GM06990 (cell line): Measurements from ENCODE around the gene HOXA13.

Experiments
- DNase-seq: peaks from one replicate; pipeline ENCODE4 v3.0.0-alpha.2; 2011; ENCODE audit not compliant: insufficient read length; ENCODE audit errors: extremely low read depth
- H3K27me3 ChIP-seq: replicated peaks from 2 replicates; pipeline ENCODE4 v1.6.0; 2011; ENCODE audit warnings: low read length; ENCODE audit not compliant: control insufficient read depth, insufficient read depth
- H3K36me3 ChIP-seq: 2 replicates; pipeline ENCODE4 v1.5.1; 2011; ENCODE audit warnings: low read length; ENCODE audit not compliant: control insufficient read depth, insufficient read depth
- H3K4me3 ChIP-seq: replicated peaks from 2 replicates; pipeline ENCODE4 v1.5.1; 2011; ENCODE audit warnings: low read depth, mild to moderate bottlenecking, control low read depth, low read length
- TF ChIP-seq, protein P1 (sequence below): IDR thresholded peaks from 2 replicates; pipeline ENCODE4 v1.5.1; 2011; ENCODE audit warnings: low read length, control low read depth, mild to moderate bottlenecking, inconsistent platforms; ENCODE audit not compliant: insufficient read depth, poor library complexity, severe bottlenecking

HOXA13 gene

DNA sequence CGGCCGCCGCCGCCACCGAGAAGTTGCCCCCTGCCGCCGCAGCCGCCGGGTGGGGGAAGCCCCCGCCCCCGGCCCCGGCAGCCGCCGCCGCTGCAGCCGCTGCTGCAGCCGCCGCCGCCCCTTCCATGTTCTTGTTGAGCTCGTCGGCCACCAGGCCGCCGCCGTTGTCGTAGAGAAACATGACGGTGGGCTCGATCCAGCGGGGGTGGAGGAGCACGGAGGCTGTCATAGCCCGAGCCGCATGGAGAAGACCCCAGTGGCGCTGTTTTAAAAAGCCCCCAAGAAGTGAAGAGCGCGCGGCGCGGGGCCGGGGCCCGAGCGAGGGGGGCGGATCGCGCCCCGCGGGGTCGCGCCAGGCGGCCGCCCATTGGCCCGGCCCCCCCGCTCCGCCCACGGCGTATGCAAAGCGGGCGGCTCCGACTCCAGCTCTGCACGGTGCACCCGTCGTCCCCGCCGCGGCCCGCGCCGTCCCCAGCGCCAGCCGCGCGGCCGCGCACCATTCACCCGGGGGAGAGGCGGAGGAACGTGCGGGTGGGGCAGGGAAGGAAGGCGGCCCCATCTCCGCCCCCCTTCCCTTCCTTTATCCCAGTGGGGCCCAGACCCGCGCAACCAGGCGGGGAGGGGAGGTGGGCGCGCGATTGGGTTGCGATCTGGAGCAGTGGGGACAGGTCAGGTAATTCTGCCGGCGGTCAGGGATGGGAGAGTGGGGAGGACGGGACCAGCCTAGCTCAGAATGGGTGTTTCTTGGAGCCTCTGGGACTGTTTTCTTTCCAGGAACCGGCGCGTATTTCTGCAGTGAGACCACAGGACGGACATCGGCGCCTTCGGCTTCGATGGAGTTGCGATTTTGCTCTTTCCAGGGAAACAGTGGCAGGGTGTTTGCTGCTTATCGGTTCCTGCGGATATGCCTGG, at the start of gene HOXA13:
Gene HOXA13, minus strand, starts transcription at position 243 of the 912 bp plus-strand sequence. Its CDS starts 14 bp downstream, at position 229.
- DNase-seq = no peak
- TF ChIP-seq, protein P1, sequence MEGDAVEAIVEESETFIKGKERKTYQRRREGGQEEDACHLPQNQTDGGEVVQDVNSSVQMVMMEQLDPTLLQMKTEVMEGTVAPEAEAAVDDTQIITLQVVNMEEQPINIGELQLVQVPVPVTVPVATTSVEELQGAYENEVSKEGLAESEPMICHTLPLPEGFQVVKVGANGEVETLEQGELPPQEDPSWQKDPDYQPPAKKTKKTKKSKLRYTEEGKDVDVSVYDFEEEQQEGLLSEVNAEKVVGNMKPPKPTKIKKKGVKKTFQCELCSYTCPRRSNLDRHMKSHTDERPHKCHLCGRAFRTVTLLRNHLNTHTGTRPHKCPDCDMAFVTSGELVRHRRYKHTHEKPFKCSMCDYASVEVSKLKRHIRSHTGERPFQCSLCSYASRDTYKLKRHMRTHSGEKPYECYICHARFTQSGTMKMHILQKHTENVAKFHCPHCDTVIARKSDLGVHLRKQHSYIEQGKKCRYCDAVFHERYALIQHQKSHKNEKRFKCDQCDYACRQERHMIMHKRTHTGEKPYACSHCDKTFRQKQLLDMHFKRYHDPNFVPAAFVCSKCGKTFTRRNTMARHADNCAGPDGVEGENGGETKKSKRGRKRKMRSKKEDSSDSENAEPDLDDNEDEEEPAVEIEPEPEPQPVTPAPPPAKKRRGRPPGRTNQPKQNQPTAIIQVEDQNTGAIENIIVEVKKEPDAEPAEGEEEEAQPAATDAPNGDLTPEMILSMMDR = no peak
- Histone ChIP-seq H3K27me3 (peaks cover 11% of the 10 kb centered on the region), H3K36me3 (no peaks in the 10 kb centered on the region), H3K4me3 (peak within 1 kb of the TSS; percentile 34)

DNA sequence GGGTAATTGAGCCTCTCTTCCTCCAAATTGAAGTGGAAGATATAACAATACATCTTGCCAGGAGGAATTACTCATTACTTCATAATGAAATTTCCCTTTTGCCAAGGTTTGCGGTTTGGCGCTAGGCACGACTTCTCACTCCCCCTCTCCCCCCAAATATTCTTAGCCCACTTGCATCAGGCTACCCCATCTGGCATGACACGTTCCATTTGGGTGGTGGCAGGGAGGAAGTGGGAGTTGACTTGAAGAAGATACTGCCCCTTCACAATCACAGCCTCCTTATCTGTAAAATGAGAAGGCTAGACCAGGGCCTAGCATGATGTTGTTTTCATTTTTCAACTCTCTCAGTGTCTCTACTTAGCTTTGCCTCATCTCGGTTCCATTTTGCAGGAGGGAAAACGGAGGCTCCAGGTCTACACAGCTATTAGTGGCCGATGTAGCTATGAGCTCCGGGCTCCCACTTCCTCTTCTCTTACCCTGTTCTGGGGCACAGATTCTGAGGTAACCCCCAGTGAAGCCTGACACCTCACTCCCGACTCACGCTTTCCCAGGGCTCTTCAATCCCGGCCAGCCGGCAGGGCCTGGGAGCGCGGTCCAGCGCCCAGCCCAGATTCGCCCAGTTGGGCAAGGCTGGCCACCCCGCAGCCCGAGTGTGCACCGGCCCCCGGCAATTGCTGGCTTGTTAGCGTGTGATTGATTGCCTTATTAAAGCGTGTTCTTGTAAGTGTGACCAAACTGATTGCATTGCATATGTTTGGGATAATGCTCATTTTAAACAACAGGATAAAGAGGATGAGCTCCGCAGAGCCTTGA, 49.2 kb upstream of the HOXA13 start:
- TF ChIP-seq, protein P1 = no peak
- no peak for DNase-seq
- Histone ChIP-seq H3K27me3 (peaks cover 6% of the 10 kb centered on the region), H3K4me3 (no peak overlapping the region), H3K36me3 (no peaks in the 10 kb centered on the region)

DNA sequence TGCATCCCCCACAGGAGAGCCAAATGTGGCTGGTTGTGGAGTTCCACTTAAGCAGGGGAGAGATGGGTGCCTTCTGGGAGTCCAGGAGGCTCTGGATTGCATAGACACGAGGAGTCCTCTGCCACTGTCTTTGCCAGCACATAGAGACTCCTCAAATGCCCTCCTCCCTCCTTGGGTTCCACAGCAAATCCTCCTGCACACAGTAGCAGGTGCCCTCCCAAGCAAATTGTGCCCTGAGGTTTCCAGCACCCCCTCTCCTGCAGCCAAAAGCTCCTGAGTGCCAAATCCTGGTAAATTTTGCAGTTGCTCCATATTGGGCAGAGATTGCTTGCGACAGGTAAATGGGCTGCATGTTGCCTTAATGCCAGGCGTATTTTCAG, 48.5 kb upstream of the HOXA13 start:
- H3K27me3 ChIP-seq = peaks cover 6% of the 10 kb centered on the region

DNA sequence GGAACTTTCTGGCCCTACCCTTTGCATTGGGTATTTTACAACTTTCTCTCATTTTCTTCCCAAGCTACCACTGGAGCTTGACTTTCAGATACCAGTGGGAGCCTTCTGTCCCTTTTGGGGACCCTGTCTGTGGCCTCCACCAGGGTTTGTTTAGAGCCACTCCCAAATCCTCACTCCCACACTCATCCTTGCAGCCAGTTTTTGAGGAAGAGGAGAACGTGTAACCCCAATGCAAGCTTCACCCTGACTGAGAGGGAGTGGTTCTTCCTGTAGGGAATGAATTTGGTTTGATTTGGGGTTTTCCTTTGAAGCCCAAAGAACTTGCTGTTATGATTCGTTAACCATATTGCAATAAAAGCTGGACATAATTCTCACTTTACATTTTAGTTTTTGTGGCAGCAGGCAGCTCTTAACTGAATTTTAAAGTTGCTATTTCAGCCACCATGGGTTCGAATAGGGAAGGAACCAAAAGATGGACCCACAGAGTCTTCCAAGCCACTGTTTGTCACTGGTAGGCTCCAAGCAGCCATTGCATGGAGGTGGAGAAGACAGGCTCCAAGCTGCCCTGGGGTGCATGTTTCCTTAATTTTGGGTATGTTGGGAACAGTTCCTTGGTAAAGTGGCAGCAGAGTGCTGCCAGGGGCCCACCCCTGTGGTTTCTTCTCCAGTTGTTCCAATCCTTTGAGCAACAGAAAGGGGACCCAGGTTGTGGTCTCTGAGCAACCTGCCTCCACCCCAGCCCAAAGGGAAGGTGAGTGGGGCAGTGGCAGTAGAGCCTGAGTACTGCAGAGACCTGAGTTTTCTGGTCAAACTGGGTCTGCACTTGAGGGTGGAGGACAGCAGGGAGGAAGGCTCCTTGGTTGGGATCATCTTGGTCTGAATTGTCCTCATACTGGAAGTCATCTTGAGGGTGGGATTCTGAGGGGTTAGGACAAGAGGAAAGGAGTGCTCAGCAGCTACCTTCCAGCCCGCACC, 47.8 kb upstream of the HOXA13 start:
- DNase-seq = no peak
- Histone ChIP-seq H3K4me3 (no peak overlapping the region), H3K27me3 (peaks cover 6% of the 10 kb centered on the region), H3K36me3 (no peaks in the 10 kb centered on the region)
- TF ChIP-seq, protein P1 = no peak

More for the DNA sequence above, 48.5 kb upstream of the HOXA13 start:
- Histone ChIP-seq H3K4me3 (no peak overlapping the region), H3K36me3 (no peaks in the 10 kb centered on the region)
- TF ChIP-seq, protein P1 = no peak
- no peak for DNase-seq

DNA sequence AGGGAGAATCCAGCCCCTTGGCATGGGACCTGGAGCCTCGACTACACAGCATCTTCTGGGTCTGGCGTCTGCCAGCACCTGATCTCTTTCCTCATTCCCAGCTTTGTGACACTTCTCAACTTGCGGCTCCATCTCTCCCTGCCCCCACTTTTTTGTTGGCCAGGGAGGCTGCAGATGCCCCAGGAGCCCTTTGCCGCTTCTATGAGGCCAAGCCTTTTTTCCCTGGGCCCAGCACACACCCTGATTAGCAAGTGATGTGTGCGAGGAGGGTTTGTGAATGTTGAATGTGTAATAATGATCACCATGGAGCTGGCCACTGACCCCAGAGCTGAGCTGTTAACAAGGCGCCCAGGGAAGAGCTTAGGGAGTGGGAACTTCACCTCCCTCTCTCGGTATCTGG, 47.1 kb upstream of the HOXA13 start:
- DNase-seq = no peak

More for the DNA sequence above, 47.1 kb upstream of the HOXA13 start:
- H3K4me3 ChIP-seq = no peak overlapping the region
- no peaks in the 10 kb centered on the region for H3K36me3 ChIP-seq
- peaks cover 6% of the 10 kb centered on the region for H3K27me3 ChIP-seq
- TF ChIP-seq, protein P1 = no peak
